ENCODE results near the gene TBL1X. TPM values are rescaled to one million over a fixed set of nuclear protein-coding genes. Genes with fewer than 3 reads are reported as not detected.

TBL1X gene
- total and polyA plus RNA-seq, 2 of the 13 experiments (the other 11 are each of a cell fraction or from before 2014, with no cell fraction given), result 17.6 to 19.9 TPM

DNA sequence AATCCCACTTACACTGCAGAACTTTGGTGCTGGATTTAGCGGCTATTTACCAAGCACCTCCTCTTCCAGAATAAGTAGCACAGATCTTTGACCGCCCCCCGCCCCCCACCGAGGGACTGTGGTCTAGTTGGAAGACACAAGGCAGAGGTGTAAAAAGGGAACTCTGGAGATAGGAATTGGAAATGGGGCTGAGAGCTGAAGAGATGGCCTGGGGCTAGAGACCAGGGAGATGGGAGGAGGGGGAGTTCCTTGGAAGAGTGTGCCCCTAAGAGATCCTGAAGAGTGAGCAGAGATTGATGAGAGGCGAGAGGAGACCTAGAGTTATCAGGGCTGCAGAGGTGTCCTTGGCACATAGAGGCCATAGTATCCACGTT is 55.3 kb downstream of the TBL1X start (continued):
- TF ChIP-seq, protein P1, sequence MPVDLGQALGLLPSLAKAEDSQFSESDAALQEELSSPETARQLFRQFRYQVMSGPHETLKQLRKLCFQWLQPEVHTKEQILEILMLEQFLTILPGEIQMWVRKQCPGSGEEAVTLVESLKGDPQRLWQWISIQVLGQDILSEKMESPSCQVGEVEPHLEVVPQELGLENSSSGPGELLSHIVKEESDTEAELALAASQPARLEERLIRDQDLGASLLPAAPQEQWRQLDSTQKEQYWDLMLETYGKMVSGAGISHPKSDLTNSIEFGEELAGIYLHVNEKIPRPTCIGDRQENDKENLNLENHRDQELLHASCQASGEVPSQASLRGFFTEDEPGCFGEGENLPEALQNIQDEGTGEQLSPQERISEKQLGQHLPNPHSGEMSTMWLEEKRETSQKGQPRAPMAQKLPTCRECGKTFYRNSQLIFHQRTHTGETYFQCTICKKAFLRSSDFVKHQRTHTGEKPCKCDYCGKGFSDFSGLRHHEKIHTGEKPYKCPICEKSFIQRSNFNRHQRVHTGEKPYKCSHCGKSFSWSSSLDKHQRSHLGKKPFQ (CRISPR knock-in tag; IDR thresholded peaks at IDR 0.05; ENCODE audit: insufficient replicate concordance), result no peak
- TF ChIP-seq HOXA9 (CRISPR knock-in tag; IDR thresholded peaks at IDR 0.05; ENCODE audit: borderline replicate concordance), result no peak
- TF ChIP-seq, protein P2, sequence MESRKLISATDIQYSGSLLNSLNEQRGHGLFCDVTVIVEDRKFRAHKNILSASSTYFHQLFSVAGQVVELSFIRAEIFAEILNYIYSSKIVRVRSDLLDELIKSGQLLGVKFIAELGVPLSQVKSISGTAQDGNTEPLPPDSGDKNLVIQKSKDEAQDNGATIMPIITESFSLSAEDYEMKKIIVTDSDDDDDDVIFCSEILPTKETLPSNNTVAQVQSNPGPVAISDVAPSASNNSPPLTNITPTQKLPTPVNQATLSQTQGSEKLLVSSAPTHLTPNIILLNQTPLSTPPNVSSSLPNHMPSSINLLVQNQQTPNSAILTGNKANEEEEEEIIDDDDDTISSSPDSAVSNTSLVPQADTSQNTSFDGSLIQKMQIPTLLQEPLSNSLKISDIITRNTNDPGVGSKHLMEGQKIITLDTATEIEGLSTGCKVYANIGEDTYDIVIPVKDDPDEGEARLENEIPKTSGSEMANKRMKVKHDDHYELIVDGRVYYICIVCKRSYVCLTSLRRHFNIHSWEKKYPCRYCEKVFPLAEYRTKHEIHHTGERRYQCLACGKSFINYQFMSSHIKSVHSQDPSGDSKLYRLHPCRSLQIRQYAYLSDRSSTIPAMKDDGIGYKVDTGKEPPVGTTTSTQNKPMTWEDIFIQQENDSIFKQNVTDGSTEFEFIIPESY (CRISPR knock-in tag; IDR thresholded peaks at IDR 0.05), result no peak
- no peak for TF ChIP-seq DPF2 (CRISPR knock-in tag; IDR thresholded peaks at IDR 0.05; ENCODE audit: borderline replicate concordance, low read depth)

DNA sequence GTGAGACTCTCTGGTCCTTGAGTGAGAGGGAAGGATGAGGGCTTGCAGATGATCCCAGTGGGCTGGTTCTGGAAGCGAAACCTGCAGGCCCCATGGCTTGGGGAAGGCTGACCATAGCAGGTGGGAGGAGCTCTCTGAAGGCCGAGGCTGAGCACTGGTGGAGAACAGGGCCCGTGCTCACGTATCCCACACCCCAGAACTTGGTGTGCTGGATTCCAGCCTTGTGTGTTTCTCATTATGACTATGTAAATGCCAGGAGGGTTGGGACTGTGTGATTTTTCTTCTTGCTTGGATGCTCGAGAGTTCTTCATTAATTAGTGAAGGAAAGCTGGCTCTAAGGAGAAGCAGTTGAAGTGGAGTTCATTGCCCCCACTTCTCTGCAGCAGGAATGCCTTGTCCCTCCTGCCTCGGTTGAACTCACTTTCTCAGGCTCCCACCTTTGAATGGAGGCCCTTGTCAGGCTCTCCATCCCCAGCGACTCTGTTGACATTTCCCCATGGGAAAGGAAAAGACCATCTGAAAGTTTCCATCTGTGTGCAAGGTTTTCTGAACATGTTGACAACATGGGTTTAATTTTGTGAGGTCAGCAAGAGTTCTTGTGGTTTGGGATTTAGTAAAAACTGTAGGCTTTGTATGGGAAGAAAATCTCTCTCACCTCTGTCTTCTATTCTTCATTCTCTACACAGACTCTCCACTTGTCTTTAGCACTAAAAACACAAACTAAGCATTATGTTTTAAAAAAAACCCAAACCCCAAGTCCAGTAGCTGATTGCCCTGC is 57.7 kb downstream of the TBL1X start:
- H3K9ac ChIP-seq (ENCODE audit: insufficient read depth, low read depth, low read length), result no peak overlapping the region
- 89% methylated on average over 2 of the region's 7 CpGs for WGBS (ENCODE audit: low lambda C conversion rate)
- ATAC-seq (no peak), DNase-seq (ENCODE audit: low spot score) (no peak), FAIRE-seq (no peak)
- no peaks in the 10 kb centered on the region for H3K36me3 ChIP-seq (replicated peaks in 1 of 2; ENCODE audit: control insufficient read depth in 1 of 2, insufficient read depth in 2 of 2, low read length in 2 of 2)
- H3K27me3 ChIP-seq (ENCODE audit: control insufficient read depth in 1 of 2, insufficient read depth in 2 of 2, low read length in 2 of 2), result no peaks in the 10 kb centered on the region
- POLR2A ChIA-PET, result no interaction called here
- H3K4me2 ChIP-seq (ENCODE audit: low read depth, low read length), result no peak overlapping the region
- peaks cover 41% of the 10 kb centered on the region for H3K79me2 ChIP-seq (ENCODE audit: insufficient read depth, low read length)
- no peak overlapping the region for H3K27ac ChIP-seq (ENCODE audit: extremely low read length, insufficient read depth, low read length)
- H3K4me1 ChIP-seq (ENCODE audit: insufficient read depth, low read length), result peaks cover 34% of the 10 kb centered on the region
- H2AFZ ChIP-seq (ENCODE audit: low read length), result no peak overlapping the region
- H4K20me1 ChIP-seq (ENCODE audit: insufficient read depth, low read length), result peaks cover 7% of the 10 kb centered on the region; the same call in 1 of the 2 replicates
- CTCF ChIA-PET (ENCODE audit: low intra/inter-chr PET ratio, low total read pairs), result no interaction called here
- H3K9me3 ChIP-seq (ENCODE audit: low read length), result no peaks in the 10 kb centered on the region
- H3K4me3 ChIP-seq (replicated peaks in 1 of 3; ENCODE audit: insufficient read depth in 1 of 3, low read depth in 2 of 3, low read length in 3 of 3), result no peak overlapping the region
- in situ Hi-C loops (cut with HindIII; ENCODE audit: extremely low pct_ligation_motif_present, low pct_unique_long_range_greater_than_20kb) (no loop called here), intact Hi-C loops (cut with micrococcal nuclease; ENCODE audit: unreplicated experiment) (no loop called here)
- no TSS peak for BruUV-seq (replicated peaks)
- TF ChIP-seq ZSCAN31 (CRISPR knock-in tag; IDR thresholded peaks at IDR 0.05; ENCODE audit: low read depth) (no peak), NFYC (CRISPR knock-in tag; IDR thresholded peaks at IDR 0.05) (no peak), MED13 (CRISPR knock-in tag; IDR thresholded peaks at IDR 0.05) (no peak), KDM5B (CRISPR knock-in tag; IDR thresholded peaks at IDR 0.05; ENCODE audit: borderline replicate concordance) (no peak), TCF7L2 (IDR thresholded peaks at IDR 0.05; ENCODE audit: low read depth, low read length) (no peak), BRCA1 (CRISPR knock-in tag; IDR thresholded peaks at IDR 0.05) (no peak), ZNF746 (CRISPR knock-in tag; IDR thresholded peaks at IDR 0.05) (no peak), TBX2 (CRISPR knock-in tag; IDR thresholded peaks at IDR 0.05; ENCODE audit: borderline replicate concordance) (no peak)
- TF ChIP-seq, protein P3, sequence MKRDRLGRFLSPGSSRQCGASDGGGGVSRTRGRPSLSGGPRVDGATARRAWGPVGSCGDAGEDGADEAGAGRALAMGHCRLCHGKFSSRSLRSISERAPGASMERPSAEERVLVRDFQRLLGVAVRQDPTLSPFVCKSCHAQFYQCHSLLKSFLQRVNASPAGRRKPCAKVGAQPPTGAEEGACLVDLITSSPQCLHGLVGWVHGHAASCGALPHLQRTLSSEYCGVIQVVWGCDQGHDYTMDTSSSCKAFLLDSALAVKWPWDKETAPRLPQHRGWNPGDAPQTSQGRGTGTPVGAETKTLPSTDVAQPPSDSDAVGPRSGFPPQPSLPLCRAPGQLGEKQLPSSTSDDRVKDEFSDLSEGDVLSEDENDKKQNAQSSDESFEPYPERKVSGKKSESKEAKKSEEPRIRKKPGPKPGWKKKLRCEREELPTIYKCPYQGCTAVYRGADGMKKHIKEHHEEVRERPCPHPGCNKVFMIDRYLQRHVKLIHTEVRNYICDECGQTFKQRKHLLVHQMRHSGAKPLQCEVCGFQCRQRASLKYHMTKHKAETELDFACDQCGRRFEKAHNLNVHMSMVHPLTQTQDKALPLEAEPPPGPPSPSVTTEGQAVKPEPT (CRISPR knock-in tag; IDR thresholded peaks at IDR 0.05; ENCODE audit: low read depth), result no peak
